GM21447 (cell line): ENCODE data around the gene ARID5B.

Experiments used
- ATAC-seq: cut with Tn5 transposase; IDR thresholded peaks from one replicate; pipeline ENCODE4 v1.9.1; 2021; ENCODE audit not compliant: unreplicated experiment

The ARID5B gene

GRCh38 chr10:62062752-62063512, 161.4 kb downstream of the ARID5B start:
- no peak for ATAC-seq

GRCh38 chr10:62063795-62064472, 162.4 kb downstream of the ARID5B start:
- ATAC-seq = no peak

- no peak for ATAC-seq
Observed at GRCh38 chr10:62067560-62067959, 166.1 kb downstream of the ARID5B start.

- no peak for ATAC-seq
Observed at GRCh38 chr10:62068464-62068863, 167.0 kb downstream of the ARID5B start.

GRCh38 chr10:62069452-62070178, 168.1 kb downstream of the ARID5B start:
- ATAC-seq = no peak

- ATAC-seq = no peak
Observed at GRCh38 chr10:62071846-62072281, 170.4 kb downstream of the ARID5B start.

- no peak for ATAC-seq
Observed at GRCh38 chr10:62072901-62073300, 171.4 kb downstream of the ARID5B start.

GRCh38 chr10:62073429-62073828, 171.9 kb downstream of the ARID5B start:
- ATAC-seq = no peak

GRCh38 chr10:62075414-62075813, 173.9 kb downstream of the ARID5B start:
- ATAC-seq = no peak

- no peak for ATAC-seq
Observed at GRCh38 chr10:62075912-62076311, 174.4 kb downstream of the ARID5B start.

- no peak for ATAC-seq
Observed at GRCh38 chr10:62076891-62077290, 175.4 kb downstream of the ARID5B start.

- ATAC-seq = no peak
Observed at GRCh38 chr10:62077330-62078015, 176.0 kb downstream of the ARID5B start.

GRCh38 chr10:62079885-62080559, 178.5 kb downstream of the ARID5B start:
- peak; percentile 67 for ATAC-seq

GRCh38 chr10:62080905-62081304, 179.4 kb downstream of the ARID5B start:
- ATAC-seq = no peak

- no peak for ATAC-seq
Observed at GRCh38 chr10:62081341-62082270, 180.1 kb downstream of the ARID5B start.

- no peak for ATAC-seq
Observed at GRCh38 chr10:62082271-62082656, 180.8 kb downstream of the ARID5B start.

- ATAC-seq = peak; percentile 44
Observed at GRCh38 chr10:62082729-62083411, 181.4 kb downstream of the ARID5B start.

- no peak for ATAC-seq
Observed at GRCh38 chr10:62083412-62084267, 182.1 kb downstream of the ARID5B start.
